Lung (tissue), 12 donors: ENCODE measurements around the gene PCBP3. TPM values are rescaled to one million over a fixed set of nuclear protein-coding genes. Genes with fewer than 3 reads are reported as not detected.

Experiments
- ATAC-seq: fragments of 200-7000 bp; cut with Tn5 transposase; one replicate; pipeline ENCODE4 v1.9.1; 2020; ENCODE audit warnings: moderate number of reproducible peaks; ENCODE audit not compliant: insufficient read depth, low FRiP score
- DNase-seq, 3 donors: peaks; one replicate each; pipeline ENCODE4 v3.0.0-alpha.2; 2013 to 2017
- H3K27ac ChIP-seq, 2 donors: one replicate each; pipeline ENCODE4 v1.5.1; 2013; ENCODE audit warnings: mild to moderate bottlenecking in 2 of 2, moderate library complexity in 2 of 2, control low read depth in 1 of 2, inconsistent platforms in 1 of 2, low read depth in 1 of 2, low read length in 1 of 2
- H3K27me3 ChIP-seq, 3 donors: one replicate each; pipeline ENCODE4 v1.5.1; 2013; ENCODE audit warnings: low read length in 2 of 3; ENCODE audit not compliant: control insufficient read depth in 3 of 3, insufficient read depth in 3 of 3
- H3K36me3 ChIP-seq, 4 donors: one replicate each; pipeline ENCODE4 v1.5.1; 2013; ENCODE audit warnings: low read length in 4 of 4, mild to moderate bottlenecking in 1 of 4, moderate library complexity in 1 of 4; ENCODE audit not compliant: control insufficient read depth in 4 of 4, insufficient read depth in 4 of 4
- H3K4me1 ChIP-seq, 5 donors: one replicate each; pipeline ENCODE4 v1.5.1; 2013; ENCODE audit warnings: low read length in 5 of 5, mild to moderate bottlenecking in 2 of 5, moderate library complexity in 1 of 5; ENCODE audit not compliant: control insufficient read depth in 5 of 5, insufficient read depth in 5 of 5
- H3K4me3 ChIP-seq: one replicate; pipeline ENCODE4 v1.5.1; 2013; ENCODE audit warnings: mild to moderate bottlenecking, control low read depth, moderate library complexity
- H3K9ac ChIP-seq, 2 donors: one replicate each; pipeline ENCODE4 v1.5.1; 2013; ENCODE audit warnings: low read length in 2 of 2, control low read depth in 1 of 2; ENCODE audit not compliant: insufficient read depth in 1 of 2
- H3K9me3 ChIP-seq, 4 donors: one replicate each; pipeline ENCODE4 v1.5.1; 2013; ENCODE audit warnings: low read length in 3 of 4, mild to moderate bottlenecking in 1 of 4, moderate library complexity in 1 of 4; ENCODE audit not compliant: control insufficient read depth in 4 of 4, insufficient read depth in 3 of 4
- CTCF ChIP-seq: IDR thresholded peaks from 2 replicates; pipeline ENCODE4 v1.5.1; 2012; ENCODE audit warnings: mild to moderate bottlenecking; ENCODE audit errors: control extremely low read depth, extremely low read depth
- WGBS, 2 donors: extraction: QIAGEN DNeasy Blood & Tissue Kit; methylation state at CpG; one replicate each; pipeline ENCODE4 v1.1.7; 2013; 5-methylcytosine and 5-hydroxymethylcytosine counted together
- polyA plus RNA-seq, 2 donors: library from polyadenylated mRNA; stranded (reverse); fragments of 200-250 nt; gene quantifications; one replicate each; pipeline ENCODE4 v1.2.1, GENCODE V29; 2013
- total RNA-seq, 2 donors: library from RNA; depleted of rRNA in 1 of 2; stranded (reverse); fragments of >200 nt in 1 of 2; gene quantifications; one replicate each; pipeline ENCODE4 v1.2.1, GENCODE V29; 2014 to 2021
- donor health status: control.
- donor health status: control.
- donor health status: Bipolar disorder and iron deficiency.
- donor health status: healthy.
- donor health status: DM: yes; HTN: yes; CAD: no.

The PCBP3 gene
- total and polyA plus RNA-seq, 4 donors = 1.6 to 8.2 (median 3.1) TPM

GRCh38 chr21:45990741-45991605 lies 347.4 kb downstream of the PCBP3 start:
- 84 to 85% methylated on average over 45 of the region's 45 CpGs for WGBS, 2 donors
- H3K4me1 ChIP-seq = no peaks in the 10 kb centered on the region

GRCh38 chr21:45991606-45992300 lies 348.2 kb downstream of the PCBP3 start:
- Histone ChIP-seq H3K27me3 (no peaks in the 10 kb centered on the region), H3K36me3 (peaks cover 0 to 32% (median 13%) of the 10 kb centered on the region in 4 donors), H3K4me1 (no peaks in the 10 kb centered on the region), H3K9me3 (no peaks in the 10 kb centered on the region), H3K4me3 (no peak overlapping the region), H3K9ac (no peak overlapping the region), H3K27ac (peak overlapping the region in 1 of 2 donors; percentile 33)
- 83 to 86% methylated on average over 18 of the region's 18 CpGs for WGBS, 2 donors
- TF ChIP-seq CTCF = no peak
- peak in 1 of 3 donors; percentile 5 for DNase-seq
- ATAC-seq = no peak

More at GRCh38 chr21:45990741-45991605, 347.4 kb downstream of the PCBP3 start:
- Histone ChIP-seq H3K4me3 (no peak overlapping the region), H3K36me3 (peaks cover 0 to 38% (median 14%) of the 10 kb centered on the region in 4 donors), H3K9ac (no peak overlapping the region), H3K27ac (no peak overlapping the region), H3K27me3 (no peaks in the 10 kb centered on the region), H3K9me3 (no peaks in the 10 kb centered on the region)
- ATAC-seq (no peak), DNase-seq (peak in 1 of 3 donors; percentile 5)
- TF ChIP-seq CTCF = no peak

Other genes starting within 250 kb of the PCBP3 start
- 100 to 1,000 TPM in 1 of 2 donors, 10 to 100 TPM in 1; 45.3 to 102 TPM for gene COL18A1, start 238.6 kb upstream of the PCBP3 start, total RNA-seq
- gene COL18A1, start 238.6 kb upstream of the PCBP3 start, polyA plus RNA-seq = 10 to 100 TPM; 42.7 to 46.3 TPM
- gene SLC19A1, start 101.3 kb upstream of the PCBP3 start, total RNA-seq = 10 to 100 TPM; 28.4 to 42.0 TPM
- 10 to 100 TPM; 23.8 to 24.1 TPM for gene SLC19A1, start 101.3 kb upstream of the PCBP3 start, polyA plus RNA-seq